Fibroblast of peridontal ligament (primary cell): Measurements from ENCODE around the gene CCNA2.

Source experiments
- DNase-seq: peaks from one replicate; pipeline ENCODE4 v3.0.0-alpha.2; 2010; ENCODE audit errors: extremely low read depth

The CCNA2 gene

GRCh38 chr4:121823505-121824170 lies at the start of gene CCNA2:
Gene CCNA2 (minus strand): TSS chr4:121823883. CDS start chr4:121823628, 255 bp downstream.
- peak; percentile 96 for DNase-seq

GRCh38 chr4:121869841-121870822 lies 46.4 kb upstream of the CCNA2 start, which contains the start of gene BBS7:
Gene BBS7 (minus strand): TSS chr4:121870474. CDS start chr4:121870313, 161 bp downstream.
- DNase-seq, result peak; percentile 93

GRCh38 chr4:121863799-121864198 lies 40.1 kb upstream of the CCNA2 start:
- no peak for DNase-seq

- DNase-seq, result no peak
These were observed 37.7 kb upstream of the CCNA2 start for GRCh38 chr4:121861426-121861825.

GRCh38 chr4:121860121-121860520 lies 36.4 kb upstream of the CCNA2 start:
- DNase-seq, result peak; percentile 8

GRCh38 chr4:121851354-121851753 lies 27.7 kb upstream of the CCNA2 start:
- DNase-seq, result no peak

GRCh38 chr4:121846662-121847061 lies 23.0 kb upstream of the CCNA2 start:
- DNase-seq, result no peak

- no peak for DNase-seq
These were observed 19.2 kb upstream of the CCNA2 start for GRCh38 chr4:121842862-121843261.

GRCh38 chr4:121838136-121838535 lies 14.5 kb upstream of the CCNA2 start:
- no peak for DNase-seq

- DNase-seq, result no peak
These were observed 5.8 kb upstream of the CCNA2 start for GRCh38 chr4:121829511-121829910.

- peak; percentile 59 for DNase-seq
These were observed 4.2 kb upstream of the CCNA2 start for GRCh38 chr4:121827853-121828252.

GRCh38 chr4:121824950-121825349 lies 1.3 kb upstream of the CCNA2 start:
- DNase-seq, result no peak

GRCh38 chr4:121824171-121824527 lies 466 bp upstream of the CCNA2 start:
- DNase-seq, result no peak

GRCh38 chr4:121822796-121823504 lies 733 bp downstream of the CCNA2 start:
- peak; percentile 25 for DNase-seq

- no peak for DNase-seq
These were observed 1.6 kb downstream of the CCNA2 start for GRCh38 chr4:121822047-121822446.

- DNase-seq, result peak; percentile 43
These were observed 4.3 kb downstream of the CCNA2 start for GRCh38 chr4:121819216-121819965.

GRCh38 chr4:121818215-121818614 lies 5.5 kb downstream of the CCNA2 start:
- no peak for DNase-seq

- no peak for DNase-seq
These were observed 6.0 kb downstream of the CCNA2 start for GRCh38 chr4:121817701-121818100.

- no peak for DNase-seq
These were observed 6.7 kb downstream of the CCNA2 start for GRCh38 chr4:121817006-121817405.

- no peak for DNase-seq
These were observed 8.9 kb downstream of the CCNA2 start for GRCh38 chr4:121814756-121815155.

GRCh38 chr4:121811122-121811521 lies 12.6 kb downstream of the CCNA2 start:
- no peak for DNase-seq
